Aorta (tissue), 5 donors: ENCODE data around the gene ADNP. TPM values are rescaled to one million over a fixed set of nuclear protein-coding genes. Genes with fewer than 3 reads are reported as not detected.

Experiments
- ATAC-seq: fragments of 200-7000 bp; cut with Tn5 transposase; one replicate; pipeline ENCODE4 v1.9.1; 2022; ENCODE audit warnings: moderate library complexity; ENCODE audit not compliant: low FRiP score
- DNase-seq, 2 donors: peaks; one replicate each; pipeline ENCODE4 v3.0.0-alpha.2; 2020
- H3K27ac ChIP-seq, 2 donors: one replicate each; pipeline ENCODE4 v1.5.1; 2013; ENCODE audit warnings: low read length in 2 of 2, mild to moderate bottlenecking in 2 of 2, moderate library complexity in 2 of 2, control low read depth in 1 of 2, inconsistent platforms in 1 of 2, low read depth in 1 of 2
- H3K27me3 ChIP-seq, 2 donors: one replicate each; pipeline ENCODE4 v1.6.1; 2013; ENCODE audit warnings: control low read depth in 1 of 2, low read length in 1 of 2, mild to moderate bottlenecking in 1 of 2, moderate library complexity in 1 of 2; ENCODE audit not compliant: insufficient read depth in 2 of 2, control insufficient read depth in 1 of 2
- H3K36me3 ChIP-seq, 2 donors: one replicate each; pipeline ENCODE4 v1.6.1; 2013; ENCODE audit warnings: control low read depth in 1 of 2, low read length in 1 of 2, mild to moderate bottlenecking in 1 of 2; ENCODE audit not compliant: insufficient read depth in 2 of 2, control insufficient read depth in 1 of 2
- H3K4me1 ChIP-seq, 2 donors: one replicate each; pipeline ENCODE4 v1.6.1; 2013; ENCODE audit warnings: low read length in 2 of 2, control low read depth in 1 of 2, mild to moderate bottlenecking in 1 of 2, moderate library complexity in 1 of 2; ENCODE audit not compliant: insufficient read depth in 2 of 2, control insufficient read depth in 1 of 2
- H3K4me3 ChIP-seq, 2 donors: one replicate each; pipeline ENCODE4 v1.5.1; 2013; ENCODE audit warnings: low read length in 2 of 2, control low read depth in 1 of 2, mild to moderate bottlenecking in 1 of 2
- H3K9me3 ChIP-seq: one replicate; pipeline ENCODE4 v1.6.1; 2013; ENCODE audit warnings: mild to moderate bottlenecking, low read length; ENCODE audit not compliant: control insufficient read depth
- WGBS, 2 donors: extraction: QIAGEN DNeasy Blood & Tissue Kit; methylation state at CpG; one replicate each; pipeline ENCODE4 v1.1.7; 2013; 5-methylcytosine and 5-hydroxymethylcytosine counted together
- intact Hi-C, 2 donors: fragments of 100-400 bp; cut with DNase I; formaldehyde crosslinking; loops; one replicate each; pipeline versions ENCODE4 v1.14.2 to v1.15.0; 2022
- polyA plus RNA-seq, 2 donors: library from polyadenylated mRNA; stranded (reverse); fragments of 200-250 nt; gene quantifications; one replicate each; pipeline ENCODE4 v1.2.3, GENCODE V29; 2013
- total RNA-seq, 2 donors: library from RNA; stranded (reverse); fragmentation: NEBNext Ultra II Directional; extraction: Animal tissue kit (Norgen Biotek cat#: 25700); gene quantifications; one replicate each; pipeline ENCODE4 v1.2.1, GENCODE V29; 2021
- donor health status: healthy with polysubstance abuse.
- donor health status: Bipolar disorder and iron deficiency.
- donor health status: DM: no; HTN: no; CAD: no.
- donor health status: DM: no; HTN: no; CAD: no.
- donor health status: DM: yes; HTN: yes; CAD: no.

Gene ADNP
- total and polyA plus RNA-seq, 4 donors, result 9.4 to 61.4 (median 39.0) TPM

GRCh38 chr20:50895111-50895830 is 36.0 kb downstream of the ADNP start:
- H3K27me3 ChIP-seq, result no peaks in the 10 kb centered on the region
- peaks cover 0 to 4% of the 10 kb centered on the region in 2 donors for H3K4me1 ChIP-seq
- intact Hi-C loops, result no loop called here
- no peak overlapping the region for H3K4me3 ChIP-seq
- H3K27ac ChIP-seq, result no peak overlapping the region
- DNase-seq, result no peak
- peaks cover 15 to 25% of the 10 kb centered on the region in 2 donors for H3K36me3 ChIP-seq
- 90% methylated on average over 8 of the region's 8 CpGs for WGBS, 2 donors
- H3K9me3 ChIP-seq, result no peaks in the 10 kb centered on the region
- ATAC-seq, result no peak

- ATAC-seq, result no peak
- Histone ChIP-seq H3K4me3 (no peak overlapping the region), H3K9me3 (no peaks in the 10 kb centered on the region), H3K4me1 (peaks cover 0 to 4% of the 10 kb centered on the region in 2 donors), H3K36me3 (peaks cover 16 to 27% of the 10 kb centered on the region in 2 donors), H3K27me3 (no peaks in the 10 kb centered on the region), H3K27ac (no peak overlapping the region)
- WGBS, 2 donors, result 91 to 95% methylated on average over 7 of the region's 7 CpGs
- intact Hi-C loops, result no loop called here
- no peak for DNase-seq
These were observed 37.6 kb downstream of the ADNP start for GRCh38 chr20:50893620-50894019.

GRCh38 chr20:50892394-50892793 is 38.8 kb downstream of the ADNP start:
- WGBS, 2 donors, result 94 to 96% methylated on average over 8 of the region's 8 CpGs
- ATAC-seq (no peak), DNase-seq (no peak)
- Histone ChIP-seq H3K27ac (no peak overlapping the region), H3K4me3 (no peak overlapping the region), H3K27me3 (no peaks in the 10 kb centered on the region), H3K4me1 (peaks cover 0 to 4% of the 10 kb centered on the region in 2 donors), H3K9me3 (no peaks in the 10 kb centered on the region), H3K36me3 (peaks cover 20 to 24% of the 10 kb centered on the region in 2 donors)
- intact Hi-C loops, result no loop called here

GRCh38 chr20:50891138-50891537 is 40.1 kb downstream of the ADNP start:
- H3K4me3 ChIP-seq, result no peak overlapping the region
- no peaks in the 10 kb centered on the region for H3K9me3 ChIP-seq
- H3K36me3 ChIP-seq, result peaks cover 20 to 24% of the 10 kb centered on the region in 2 donors
- no peak for ATAC-seq
- DNase-seq, result no peak
- 61 to 65% methylated on average over 5 of the region's 5 CpGs for WGBS, 2 donors
- H3K4me1 ChIP-seq, result peaks cover 0 to 4% of the 10 kb centered on the region in 2 donors
- no peak overlapping the region for H3K27ac ChIP-seq
- H3K27me3 ChIP-seq, result no peaks in the 10 kb centered on the region
- intact Hi-C loops, result no loop called here

GRCh38 chr20:50887576-50887975 is 43.7 kb downstream of the ADNP start:
- ATAC-seq (no peak), DNase-seq (no peak)
- no peaks in the 10 kb centered on the region for H3K27me3 ChIP-seq
- peaks cover 8 to 11% of the 10 kb centered on the region in 2 donors for H3K36me3 ChIP-seq
- H3K27ac ChIP-seq, result no peak overlapping the region
- 91 to 92% methylated on average over 3 of the region's 3 CpGs for WGBS, 2 donors
- H3K9me3 ChIP-seq, result no peaks in the 10 kb centered on the region
- H3K4me3 ChIP-seq, result no peak overlapping the region
- intact Hi-C loops, result no loop called here
- H3K4me1 ChIP-seq, result peaks cover 0 to 4% of the 10 kb centered on the region in 2 donors

- H3K9me3 ChIP-seq, result no peaks in the 10 kb centered on the region
- H3K36me3 ChIP-seq, result peaks cover 5% of the 10 kb centered on the region in 2 donors
- DNase-seq, result no peak
- intact Hi-C loops, result no loop called here
- 78 to 82% methylated on average over 12 of the region's 12 CpGs for WGBS, 2 donors
- ATAC-seq, result no peak
- H3K27me3 ChIP-seq, result no peaks in the 10 kb centered on the region
- no peak overlapping the region for H3K4me3 ChIP-seq
- H3K27ac ChIP-seq, result no peak overlapping the region
- H3K4me1 ChIP-seq, result peaks cover 0 to 2% of the 10 kb centered on the region in 2 donors
These were observed 45.0 kb downstream of the ADNP start for GRCh38 chr20:50886184-50886790.

GRCh38 chr20:50885781-50886180 is 45.5 kb downstream of the ADNP start:
- ATAC-seq (no peak), DNase-seq (no peak)
- intact Hi-C loops, result no loop called here
- no peaks in the 10 kb centered on the region for H3K27me3 ChIP-seq
- H3K4me1 ChIP-seq, result no peaks in the 10 kb centered on the region
- WGBS, 2 donors, result 91 to 92% methylated on average over 5 of the region's 5 CpGs
- H3K27ac ChIP-seq, result no peak overlapping the region
- H3K36me3 ChIP-seq, result peaks cover 2 to 5% of the 10 kb centered on the region in 2 donors
- no peak overlapping the region for H3K4me3 ChIP-seq
- H3K9me3 ChIP-seq, result no peaks in the 10 kb centered on the region

- peaks cover 2 to 5% of the 10 kb centered on the region in 2 donors for H3K36me3 ChIP-seq
- H3K9me3 ChIP-seq, result no peaks in the 10 kb centered on the region
- ATAC-seq, result no peak
- H3K4me1 ChIP-seq, result no peaks in the 10 kb centered on the region
- no peak overlapping the region for H3K4me3 ChIP-seq
- DNase-seq, result no peak
- no peak overlapping the region for H3K27ac ChIP-seq
- no peaks in the 10 kb centered on the region for H3K27me3 ChIP-seq
- 72 to 75% methylated on average over 7 of the region's 7 CpGs for WGBS, 2 donors
- intact Hi-C loops, result no loop called here
These were observed 46.2 kb downstream of the ADNP start for GRCh38 chr20:50885068-50885467.

GRCh38 chr20:50883856-50884255 is 47.4 kb downstream of the ADNP start:
- ATAC-seq, result no peak
- Histone ChIP-seq H3K4me3 (no peak overlapping the region), H3K27me3 (no peaks in the 10 kb centered on the region), H3K36me3 (peaks cover 0 to 5% of the 10 kb centered on the region in 2 donors), H3K4me1 (no peaks in the 10 kb centered on the region), H3K9me3 (no peaks in the 10 kb centered on the region), H3K27ac (no peak overlapping the region)
- 84 to 86% methylated on average over 11 of the region's 11 CpGs for WGBS, 2 donors
- no peak for DNase-seq
- intact Hi-C loops, result no loop called here
